Activated naive CD4-positive, alpha-beta T cell treated with anti-CD3 and anti-CD28 coated beads, Interleukin-2, amount 10 ng/mL, durations not matched to agents 7 days and 5 days (primary cell): ENCODE data around the gene NPY.

Source experiments
- CTCF ChIA-PET: fragments of 350-600 bp; sonication (Branson Sonifier 250); formaldehyde crosslinking; loops from one replicate; lab custom pipeline; 2021; ENCODE audit warnings: antibody characterized with exemption; lab: Charles Lee
- DNase-seq: peaks from one replicate; pipeline ENCODE4 v3.0.0-alpha.2; 2020
- H3K27ac Mint-ChIP-seq: one replicate; pipeline ENCODE4 v1.8.0; 2021; ENCODE audit warnings: mild to moderate bottlenecking, moderate library complexity, mixed read lengths
- H3K27me3 Mint-ChIP-seq: one replicate; pipeline ENCODE4 v1.8.0; 2021; ENCODE audit warnings: mild to moderate bottlenecking, mixed read lengths
- H3K36me3 Mint-ChIP-seq: one replicate; pipeline ENCODE4 v1.8.0; 2021; ENCODE audit warnings: mixed read lengths
- H3K4me1 Mint-ChIP-seq: one replicate; pipeline ENCODE4 v1.8.0; 2021; ENCODE audit warnings: mixed read lengths
- H3K4me3 Mint-ChIP-seq: one replicate; pipeline ENCODE4 v1.8.0; 2021; ENCODE audit warnings: mild to moderate bottlenecking, moderate library complexity, mixed read lengths
- H3K9me3 Mint-ChIP-seq: one replicate; pipeline ENCODE4 v1.8.0; 2021; ENCODE audit warnings: mixed read lengths

NPY gene

GRCh38 chr7:24328894-24329293 is 44.9 kb downstream of the NPY start:
- H3K36me3 Mint-ChIP-seq: no peaks in the 10 kb centered on the region
- DNase-seq: no peak
- no peaks in the 10 kb centered on the region for H3K9me3 Mint-ChIP-seq
- no peaks in the 10 kb centered on the region for H3K4me1 Mint-ChIP-seq
- no peak overlapping the region for H3K4me3 Mint-ChIP-seq
- no peaks in the 10 kb centered on the region for H3K27me3 Mint-ChIP-seq
- no peak overlapping the region for H3K27ac Mint-ChIP-seq
- CTCF ChIA-PET: no interaction called here

GRCh38 chr7:24334012-24334411 is 50.0 kb downstream of the NPY start:
- H3K27ac Mint-ChIP-seq: no peak overlapping the region
- DNase-seq: no peak
- no peaks in the 10 kb centered on the region for H3K4me1 Mint-ChIP-seq
- H3K36me3 Mint-ChIP-seq: no peaks in the 10 kb centered on the region
- H3K27me3 Mint-ChIP-seq: no peaks in the 10 kb centered on the region
- H3K4me3 Mint-ChIP-seq: no peak overlapping the region
- H3K9me3 Mint-ChIP-seq: no peaks in the 10 kb centered on the region
- CTCF ChIA-PET: no interaction called here

GRCh38 chr7:24334627-24335026 is 50.6 kb downstream of the NPY start:
- Mint-ChIP-seq H3K36me3 (no peaks in the 10 kb centered on the region), H3K27ac (no peak overlapping the region), H3K27me3 (no peaks in the 10 kb centered on the region), H3K4me3 (no peak overlapping the region), H3K9me3 (no peaks in the 10 kb centered on the region), H3K4me1 (no peaks in the 10 kb centered on the region)
- CTCF ChIA-PET: no interaction called here
- DNase-seq: no peak

GRCh38 chr7:24336461-24336860 is 52.5 kb downstream of the NPY start:
- Mint-ChIP-seq H3K27ac (no peak overlapping the region), H3K27me3 (no peaks in the 10 kb centered on the region), H3K36me3 (no peaks in the 10 kb centered on the region), H3K4me3 (no peak overlapping the region), H3K9me3 (no peaks in the 10 kb centered on the region), H3K4me1 (no peaks in the 10 kb centered on the region)
- no peak for DNase-seq
- CTCF ChIA-PET: no interaction called here

- CTCF ChIA-PET: no interaction called here
- DNase-seq: no peak
- Mint-ChIP-seq H3K27me3 (no peaks in the 10 kb centered on the region), H3K9me3 (no peaks in the 10 kb centered on the region), H3K4me1 (no peaks in the 10 kb centered on the region), H3K27ac (no peak overlapping the region), H3K36me3 (no peaks in the 10 kb centered on the region), H3K4me3 (no peak overlapping the region)
Observed at GRCh38 chr7:24337180-24337579, 53.2 kb downstream of the NPY start.

- Mint-ChIP-seq H3K4me3 (no peak overlapping the region), H3K36me3 (no peaks in the 10 kb centered on the region), H3K9me3 (no peaks in the 10 kb centered on the region), H3K27ac (no peak overlapping the region), H3K27me3 (no peaks in the 10 kb centered on the region), H3K4me1 (no peaks in the 10 kb centered on the region)
- DNase-seq: no peak
- CTCF ChIA-PET: no interaction called here
Observed at GRCh38 chr7:24339575-24339974, 55.6 kb downstream of the NPY start.

- no peaks in the 10 kb centered on the region for H3K36me3 Mint-ChIP-seq
- CTCF ChIA-PET: no interaction called here
Observed at GRCh38 chr7:24340727-24341126, 56.7 kb downstream of the NPY start.

More at GRCh38 chr7:24340727-24341126, 56.7 kb downstream of the NPY start:
- H3K9me3 Mint-ChIP-seq: no peaks in the 10 kb centered on the region
- H3K27ac Mint-ChIP-seq: no peak overlapping the region
- no peak for DNase-seq
- H3K27me3 Mint-ChIP-seq: no peaks in the 10 kb centered on the region
- no peak overlapping the region for H3K4me3 Mint-ChIP-seq
- no peaks in the 10 kb centered on the region for H3K4me1 Mint-ChIP-seq
